NCI-H2196 treated with DMSO at 0.1 percent for 48 hours (cell line): ENCODE measurements around the gene RAPGEF2.

ENCODE experiments used
- DNase-seq: peaks from one replicate; lab custom pipeline; 2025; ENCODE audit not compliant: unreplicated experiment; lab: John Stamatoyannopoulos, UW

The RAPGEF2 gene

GRCh38 chr4:159398236-159398638 is 295.4 kb downstream of the RAPGEF2 start:
- no peak for DNase-seq

- no peak for DNase-seq
Measured at GRCh38 chr4:159400558-159401225, 297.8 kb downstream of the RAPGEF2 start.

- no peak for DNase-seq
Measured at GRCh38 chr4:159401226-159401712, 298.4 kb downstream of the RAPGEF2 start.

GRCh38 chr4:159401791-159402380 is 299.0 kb downstream of the RAPGEF2 start:
- no peak for DNase-seq
